C4-2B (cell line): ENCODE measurements around the gene PNPLA5.

ENCODE experiments used
- ZFX ChIP-seq: fragments of 450-650 bp; IDR thresholded peaks from 2 replicates; pipeline ENCODE4 v1.6.1; 2017
- TF ChIP-seq, protein P1 (sequence below): fragments of 450-650 bp; conservative IDR thresholded peaks from 2 replicates; pipeline ENCODE4 v1.5.1; 2017; ENCODE audit warnings: mild to moderate bottlenecking

DNA sequence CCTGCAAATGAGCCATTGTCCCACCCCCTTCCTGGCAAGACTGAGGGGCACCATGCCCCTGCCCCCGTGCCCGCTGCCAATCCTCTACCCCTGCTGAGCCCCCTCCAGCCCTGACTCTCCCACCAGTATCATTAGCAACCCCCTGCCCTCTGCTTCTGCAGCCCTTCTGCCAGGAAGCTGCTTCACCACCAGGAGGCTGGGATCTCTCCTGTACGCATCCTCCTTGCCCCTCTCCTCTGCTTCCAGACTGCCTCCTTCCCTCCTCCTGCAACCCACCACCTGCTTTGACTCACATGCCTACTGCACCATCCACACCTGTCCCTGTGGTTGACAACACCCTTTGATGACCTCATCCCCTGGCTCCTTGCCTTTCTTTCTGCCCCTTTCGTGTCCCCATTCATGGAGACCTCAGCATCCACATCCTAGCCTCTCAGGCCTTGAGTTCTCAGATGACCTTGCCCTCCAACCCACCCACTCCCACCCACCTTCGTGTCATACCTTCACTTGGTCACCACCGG is 18.4 kb upstream of the PNPLA5 start:
- TF ChIP-seq, protein P1, sequence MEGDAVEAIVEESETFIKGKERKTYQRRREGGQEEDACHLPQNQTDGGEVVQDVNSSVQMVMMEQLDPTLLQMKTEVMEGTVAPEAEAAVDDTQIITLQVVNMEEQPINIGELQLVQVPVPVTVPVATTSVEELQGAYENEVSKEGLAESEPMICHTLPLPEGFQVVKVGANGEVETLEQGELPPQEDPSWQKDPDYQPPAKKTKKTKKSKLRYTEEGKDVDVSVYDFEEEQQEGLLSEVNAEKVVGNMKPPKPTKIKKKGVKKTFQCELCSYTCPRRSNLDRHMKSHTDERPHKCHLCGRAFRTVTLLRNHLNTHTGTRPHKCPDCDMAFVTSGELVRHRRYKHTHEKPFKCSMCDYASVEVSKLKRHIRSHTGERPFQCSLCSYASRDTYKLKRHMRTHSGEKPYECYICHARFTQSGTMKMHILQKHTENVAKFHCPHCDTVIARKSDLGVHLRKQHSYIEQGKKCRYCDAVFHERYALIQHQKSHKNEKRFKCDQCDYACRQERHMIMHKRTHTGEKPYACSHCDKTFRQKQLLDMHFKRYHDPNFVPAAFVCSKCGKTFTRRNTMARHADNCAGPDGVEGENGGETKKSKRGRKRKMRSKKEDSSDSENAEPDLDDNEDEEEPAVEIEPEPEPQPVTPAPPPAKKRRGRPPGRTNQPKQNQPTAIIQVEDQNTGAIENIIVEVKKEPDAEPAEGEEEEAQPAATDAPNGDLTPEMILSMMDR: no peak
- TF ChIP-seq ZFX: no peak
